Ecto neural progenitor cell (in vitro differentiated cells): Measurements from ENCODE around the gene CALB2.
A peak's percentile ranks its signal among the peaks of the same experiment; 100 is the strongest.

ENCODE experiments used
- DNase-seq: peaks from one replicate; pipeline ENCODE4 v3.0.0-alpha.2; 2018; ENCODE audit warnings: low spot score

The CALB2 gene

GRCh38 chr16:71389330-71389729, 30.8 kb downstream of the CALB2 start:
- no peak for DNase-seq

- DNase-seq: no peak
Observed at GRCh38 chr16:71396594-71396993, 38.1 kb downstream of the CALB2 start.

DNA sequence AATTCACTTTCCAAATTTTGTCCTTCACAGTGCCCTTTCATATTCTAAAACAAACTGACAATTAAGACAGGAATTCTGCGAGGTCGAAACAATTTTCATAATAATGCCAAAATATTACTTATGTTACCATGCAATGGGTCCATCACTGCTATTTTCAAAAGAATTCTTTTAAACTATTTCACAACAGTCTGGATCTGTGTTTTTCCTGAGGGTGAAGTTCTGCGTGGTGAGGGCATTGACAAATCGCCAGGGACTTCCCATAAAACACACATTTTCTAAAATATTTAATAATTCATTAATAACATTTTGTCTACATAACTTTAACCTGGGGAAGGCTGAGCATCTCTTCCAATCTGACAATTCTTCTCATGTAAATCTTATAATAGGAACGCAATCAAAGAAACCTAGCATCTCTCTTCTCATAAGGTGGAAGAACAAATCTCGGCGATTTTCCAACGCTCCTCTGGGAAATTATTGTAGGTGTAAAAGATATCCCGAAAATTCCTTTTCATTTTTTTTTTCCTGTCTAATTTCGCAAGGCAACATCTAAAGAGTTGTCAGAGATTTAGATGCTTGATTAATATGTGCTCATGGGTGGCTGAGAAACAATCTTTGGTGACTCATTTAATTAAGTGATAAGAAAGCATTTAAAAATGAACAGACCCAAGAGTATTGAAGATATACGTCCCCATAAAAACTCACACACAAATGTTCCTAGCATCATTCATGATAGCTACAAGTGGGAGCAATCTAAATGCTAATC, 41.5 kb downstream of the CALB2 start:
- DNase-seq: no peak

DNA sequence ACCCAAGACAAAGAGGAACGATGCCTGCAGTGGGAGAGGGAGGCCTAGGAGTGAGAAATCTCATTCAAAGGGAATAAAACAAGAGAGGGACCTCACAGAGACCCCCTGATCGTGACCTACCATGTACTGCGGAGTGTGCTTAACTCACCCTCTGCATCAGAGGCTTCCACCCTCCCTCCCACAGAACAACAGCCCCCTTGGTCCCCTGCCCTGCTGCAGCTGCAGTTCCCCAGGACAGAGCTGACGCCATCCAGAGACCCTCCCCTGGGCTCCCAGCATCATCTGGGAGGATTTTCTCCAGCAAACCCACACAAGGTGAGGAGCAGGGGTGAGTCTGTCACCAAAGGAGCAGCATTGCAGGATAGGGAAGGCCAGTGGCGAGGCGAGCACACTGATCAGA, 43.5 kb downstream of the CALB2 start:
- no peak for DNase-seq

DNA sequence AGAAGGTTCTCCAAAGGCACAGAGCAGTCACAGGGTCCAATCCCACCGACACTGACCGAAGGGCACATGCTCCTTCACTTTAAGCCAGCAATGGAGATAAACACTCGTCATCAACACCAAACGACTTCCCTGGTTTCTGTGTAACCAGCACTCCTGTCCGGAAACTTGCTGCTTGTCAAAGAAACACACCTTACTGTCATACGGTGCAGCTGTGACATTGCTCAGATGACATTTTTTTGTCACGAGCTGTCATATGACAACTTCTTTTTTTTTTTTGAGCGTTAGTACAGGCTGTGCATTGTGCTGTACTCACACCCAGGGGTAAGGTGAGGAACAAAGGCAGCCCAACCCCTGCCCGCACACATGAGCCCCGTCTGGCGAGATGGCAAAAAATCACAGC, 44.2 kb downstream of the CALB2 start:
- DNase-seq: no peak

- DNase-seq: no peak
Observed at GRCh38 chr16:71404364-71404763, 45.8 kb downstream of the CALB2 start.

DNA sequence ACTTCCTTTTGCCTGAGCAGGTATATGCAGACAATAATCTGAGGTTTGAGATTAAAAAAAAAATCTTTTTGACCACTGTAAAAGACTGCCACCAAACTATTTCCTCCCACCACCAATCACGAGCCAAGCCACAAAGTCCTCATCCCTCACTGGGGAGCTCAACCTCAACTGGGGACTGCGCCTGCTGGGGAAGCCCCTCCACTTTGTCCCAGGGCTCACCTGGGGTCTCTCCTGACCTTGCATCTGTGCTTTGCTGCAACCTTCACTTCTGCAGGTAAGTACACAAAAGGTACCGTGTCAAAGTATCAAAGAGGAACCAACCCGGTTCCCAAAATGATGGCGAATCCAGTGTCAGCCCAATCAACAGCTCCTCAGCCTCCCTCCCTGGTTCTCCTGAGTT, 47.8 kb downstream of the CALB2 start:
- no peak for DNase-seq

GRCh38 chr16:71406724-71407123, 48.2 kb downstream of the CALB2 start:
- DNase-seq: no peak

DNA sequence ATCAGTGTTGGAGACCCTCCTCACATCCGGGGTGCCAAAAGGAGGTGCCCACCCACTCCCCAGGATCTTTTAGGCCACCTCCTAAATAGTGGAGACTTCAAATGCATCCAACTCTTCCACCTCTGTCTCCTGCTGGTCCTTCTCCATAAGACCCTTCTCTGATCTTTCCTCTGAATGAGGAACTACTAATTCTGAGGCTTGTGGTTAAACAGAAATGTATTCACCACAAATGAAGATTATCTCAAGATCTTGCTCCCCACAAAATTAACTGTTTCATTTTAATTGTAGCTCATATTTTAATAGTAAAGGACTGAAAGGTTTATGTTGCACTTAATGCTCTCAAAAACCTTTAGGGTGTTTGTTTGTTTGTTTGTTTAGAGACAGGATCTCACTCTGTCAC, 49.2 kb downstream of the CALB2 start:
- DNase-seq: no peak

DNA sequence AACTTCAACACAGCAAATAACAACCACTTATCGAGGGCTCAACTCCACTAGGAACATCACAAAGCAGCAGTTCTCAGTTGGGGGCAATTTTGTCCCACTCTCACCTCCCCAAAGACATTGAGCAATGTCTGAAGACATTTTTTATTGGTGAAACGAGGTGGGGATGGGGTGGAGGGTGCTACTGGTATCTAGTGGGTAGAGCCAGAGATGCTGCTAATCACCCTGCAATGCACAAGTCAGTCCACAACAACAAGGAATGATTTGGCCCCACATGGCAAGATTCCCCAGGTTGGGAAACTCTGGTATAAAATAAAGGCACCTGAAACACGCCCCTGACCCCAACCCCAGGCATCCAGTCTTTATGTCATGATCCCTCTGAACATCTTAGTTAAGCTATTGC, 50.0 kb downstream of the CALB2 start:
- no peak for DNase-seq

GRCh38 chr16:71409011-71409775, 50.7 kb downstream of the CALB2 start:
- no peak for DNase-seq

GRCh38 chr16:71410146-71410545, 51.6 kb downstream of the CALB2 start:
- no peak for DNase-seq

GRCh38 chr16:71412270-71413160, 54.0 kb downstream of the CALB2 start:
- DNase-seq: peak; percentile 84

DNA sequence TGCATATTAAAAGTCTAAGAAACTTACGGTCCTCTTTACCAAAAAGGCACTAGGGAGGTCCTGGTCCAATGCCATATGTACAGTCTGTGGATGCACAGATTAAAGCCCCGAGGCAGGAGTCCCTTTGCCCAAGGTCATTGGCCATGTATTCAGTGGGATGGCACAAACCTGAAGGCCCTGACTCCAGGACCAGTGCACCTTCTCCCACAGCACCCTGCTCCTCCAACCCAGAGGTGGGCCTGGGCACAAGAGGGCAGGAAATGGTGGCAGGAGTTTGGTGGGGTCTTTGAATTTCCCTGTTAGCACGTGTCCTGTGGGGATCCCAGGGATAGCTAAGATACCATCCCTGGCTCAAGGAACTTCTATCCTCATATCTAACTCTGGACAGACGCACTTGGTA, 54.8 kb downstream of the CALB2 start:
- DNase-seq: no peak

DNA sequence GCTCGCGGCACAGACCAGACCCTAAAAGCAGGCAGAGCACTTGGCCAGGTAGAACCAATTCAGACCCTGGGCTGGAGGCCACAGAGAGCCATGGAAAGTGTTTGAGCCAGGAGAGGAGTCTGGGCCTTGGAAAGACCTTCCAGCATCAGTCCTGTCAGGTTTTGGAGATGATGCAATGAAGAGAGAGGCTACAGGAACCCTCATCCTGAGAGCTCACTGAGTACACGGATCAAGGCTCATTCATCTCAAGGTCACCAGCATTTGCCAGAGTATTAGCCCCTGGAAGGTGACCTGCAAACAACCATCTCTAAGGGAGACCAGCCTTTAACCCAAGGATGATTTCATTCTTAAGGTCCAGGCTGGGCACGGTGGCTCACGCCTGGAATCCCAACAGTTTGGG, 55.5 kb downstream of the CALB2 start:
- DNase-seq: no peak

- DNase-seq: no peak
Observed at GRCh38 chr16:71421911-71422310, 63.4 kb downstream of the CALB2 start.

DNA sequence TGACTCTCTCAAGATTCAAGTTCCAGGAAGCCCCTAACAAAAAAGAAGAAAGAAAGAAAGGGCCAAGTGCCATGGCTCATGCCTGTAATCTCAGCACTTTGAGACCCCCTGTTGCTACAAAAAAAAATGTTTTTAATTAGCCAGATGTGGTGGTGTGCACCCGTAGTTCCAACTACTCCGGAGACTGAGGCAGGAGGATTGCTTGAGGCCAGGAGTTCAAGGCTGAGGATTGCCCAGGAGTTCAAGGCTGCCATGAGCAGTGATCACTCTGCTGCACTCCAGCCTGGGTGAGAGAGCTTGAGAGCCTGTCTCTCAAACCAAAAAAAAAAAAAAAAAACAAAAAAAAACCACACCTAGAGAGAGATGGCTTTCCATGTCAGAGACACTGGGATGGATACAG, 64.5 kb downstream of the CALB2 start:
- DNase-seq: no peak

DNA sequence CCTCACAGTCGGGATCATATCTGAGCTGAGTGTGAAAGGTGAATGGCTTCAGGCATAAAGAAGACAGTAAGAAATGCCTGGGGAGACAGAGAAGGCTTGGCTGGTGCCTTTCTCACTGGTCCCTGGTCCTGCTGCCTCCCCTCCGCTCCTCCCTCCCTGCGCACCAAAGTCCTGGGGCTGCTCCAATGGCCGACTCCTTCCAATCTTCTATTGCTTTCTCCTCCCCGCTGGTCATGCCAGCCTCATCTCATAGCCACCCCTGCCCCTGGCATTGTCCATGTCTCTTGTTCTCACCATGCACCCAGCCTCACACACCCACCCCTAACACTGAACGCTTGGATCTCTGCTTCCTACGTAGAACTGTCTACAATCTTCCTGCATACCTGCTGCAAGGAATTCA, 65.3 kb downstream of the CALB2 start:
- DNase-seq: no peak

DNA sequence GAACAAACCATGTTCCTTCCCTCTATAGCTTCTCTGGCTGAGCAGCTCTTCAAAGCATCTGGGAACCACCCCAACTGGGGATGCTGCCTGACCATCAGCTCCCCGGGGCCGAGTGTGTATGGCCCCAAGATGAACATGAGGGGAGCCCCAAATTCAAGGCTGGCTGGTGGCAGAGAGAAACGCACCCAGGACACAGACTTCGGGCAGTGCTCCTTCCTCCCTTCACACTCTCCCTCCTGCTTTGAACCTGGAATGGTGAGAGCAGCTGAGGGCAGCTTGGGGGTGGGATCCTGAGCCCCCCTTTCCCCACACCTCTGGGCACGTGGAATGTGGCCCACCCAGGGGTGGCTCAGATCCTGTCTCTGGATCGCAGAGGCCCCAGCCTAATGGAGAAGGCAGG, 66.1 kb downstream of the CALB2 start:
- DNase-seq: no peak

DNA sequence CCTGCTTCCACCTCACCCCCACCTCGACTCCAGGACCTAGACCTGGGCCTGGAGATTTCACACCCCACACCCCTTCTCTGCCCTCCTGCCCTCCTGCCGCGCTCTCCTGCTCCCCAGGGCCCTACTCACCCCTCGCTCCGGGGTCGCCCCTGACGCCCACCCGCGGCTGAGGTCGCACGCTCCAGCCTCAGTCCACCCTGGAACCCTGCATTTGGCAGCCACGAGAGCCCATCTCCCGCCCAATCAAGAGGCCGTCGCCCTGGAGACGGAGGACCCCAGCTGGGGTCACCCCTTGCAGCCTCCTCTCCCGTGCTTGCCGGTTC, 67.2 kb downstream of the CALB2 start:
- DNase-seq: no peak

- DNase-seq: peak; percentile 95
Observed at GRCh38 chr16:71426069-71426879, 67.8 kb downstream of the CALB2 start.
